ENCODE results near the gene PAF1. TPM values are rescaled to one million over a fixed set of nuclear protein-coding genes. Genes with fewer than 3 reads are reported as not detected.
A peak's percentile ranks its signal among the peaks of the same experiment; 100 is the strongest.

PAF1 gene
- total RNA-seq, 2 donors from 2014 or later = 34.8 to 54.3 TPM

DNA sequence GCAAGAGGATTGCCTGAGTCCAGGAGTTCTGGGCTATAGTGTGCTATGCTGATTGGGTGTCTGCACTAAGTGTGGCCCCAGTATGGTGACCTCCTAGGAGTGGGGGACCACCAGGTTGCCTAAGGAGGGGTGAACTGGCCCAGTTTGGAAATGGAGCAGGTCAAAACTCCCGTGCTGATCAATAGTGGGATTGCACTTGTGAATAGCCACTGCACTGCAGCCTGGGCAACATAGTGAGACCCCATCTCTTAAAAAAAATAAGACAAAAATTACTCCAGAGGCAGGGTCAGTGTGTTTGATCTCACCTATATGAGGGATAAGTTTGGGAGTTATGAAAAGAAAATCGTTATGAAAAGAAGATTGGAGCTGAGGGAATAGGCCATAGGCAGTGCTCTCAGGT lies 21.7 kb downstream of the PAF1 start:
- peaks cover 0 to 23% of the 10 kb centered on the region in 2 donors for H3K4me1 ChIP-seq
- peaks cover 38% of the 10 kb centered on the region for H3K36me3 ChIP-seq
- H3K27ac ChIP-seq = no peak overlapping the region
- H3K27me3 ChIP-seq = no peaks in the 10 kb centered on the region
- TF ChIP-seq, protein P1, sequence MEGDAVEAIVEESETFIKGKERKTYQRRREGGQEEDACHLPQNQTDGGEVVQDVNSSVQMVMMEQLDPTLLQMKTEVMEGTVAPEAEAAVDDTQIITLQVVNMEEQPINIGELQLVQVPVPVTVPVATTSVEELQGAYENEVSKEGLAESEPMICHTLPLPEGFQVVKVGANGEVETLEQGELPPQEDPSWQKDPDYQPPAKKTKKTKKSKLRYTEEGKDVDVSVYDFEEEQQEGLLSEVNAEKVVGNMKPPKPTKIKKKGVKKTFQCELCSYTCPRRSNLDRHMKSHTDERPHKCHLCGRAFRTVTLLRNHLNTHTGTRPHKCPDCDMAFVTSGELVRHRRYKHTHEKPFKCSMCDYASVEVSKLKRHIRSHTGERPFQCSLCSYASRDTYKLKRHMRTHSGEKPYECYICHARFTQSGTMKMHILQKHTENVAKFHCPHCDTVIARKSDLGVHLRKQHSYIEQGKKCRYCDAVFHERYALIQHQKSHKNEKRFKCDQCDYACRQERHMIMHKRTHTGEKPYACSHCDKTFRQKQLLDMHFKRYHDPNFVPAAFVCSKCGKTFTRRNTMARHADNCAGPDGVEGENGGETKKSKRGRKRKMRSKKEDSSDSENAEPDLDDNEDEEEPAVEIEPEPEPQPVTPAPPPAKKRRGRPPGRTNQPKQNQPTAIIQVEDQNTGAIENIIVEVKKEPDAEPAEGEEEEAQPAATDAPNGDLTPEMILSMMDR (IDR thresholded peaks at IDR 0.05) = no peak
- no peaks in the 10 kb centered on the region for H3K9me3 ChIP-seq
- no peak for DNase-seq (ENCODE audit: low spot score)
- no peak overlapping the region for H3K4me3 ChIP-seq

DNA sequence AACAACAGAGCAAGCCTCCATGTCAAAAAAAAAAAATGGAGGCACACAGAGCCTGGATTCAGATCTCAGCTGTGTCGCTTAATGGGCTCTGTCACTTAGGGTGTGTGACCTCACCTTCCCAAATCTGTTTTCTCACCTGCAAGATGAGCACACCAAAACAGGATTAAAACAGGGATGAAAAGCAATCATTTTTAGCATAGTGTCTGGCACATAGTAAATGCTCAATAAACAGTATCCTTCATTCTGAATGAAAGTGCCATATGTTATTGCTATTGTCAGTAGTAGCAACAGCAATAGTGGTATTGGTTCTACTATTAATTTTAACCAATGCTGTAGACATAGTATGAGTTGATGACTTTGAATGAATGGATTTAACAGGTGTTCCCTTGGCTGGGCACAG lies 25.4 kb downstream of the PAF1 start:
- DNase-seq (ENCODE audit: low spot score) = no peak

DNA sequence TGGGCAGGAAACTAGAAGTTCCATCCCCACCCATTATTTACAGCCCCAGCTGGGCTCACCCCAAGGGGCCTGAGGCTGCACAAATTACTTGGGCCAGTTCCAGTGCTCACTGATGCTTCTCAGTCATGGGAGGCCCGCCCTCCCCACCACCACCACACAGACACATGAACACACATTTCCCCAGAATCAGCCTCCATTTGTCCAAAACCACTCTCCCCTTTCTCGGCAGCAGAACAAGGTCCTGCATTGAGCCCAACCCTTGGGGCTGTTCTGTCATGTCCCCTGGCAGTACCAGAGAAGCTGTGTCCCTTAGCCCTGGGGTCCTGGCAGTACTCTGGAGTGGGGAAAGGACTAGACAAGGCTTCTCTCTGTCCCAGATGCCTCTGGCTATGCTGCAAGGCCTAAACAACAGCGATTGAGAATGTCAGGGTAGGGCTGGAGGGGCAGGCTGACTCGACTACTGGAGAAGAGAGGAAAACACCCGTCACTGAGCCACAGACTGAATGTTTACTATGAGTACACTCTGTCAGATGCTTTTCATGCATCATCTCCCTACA lies 26.9 kb downstream of the PAF1 start:
- Histone ChIP-seq H3K9me3 (no peaks in the 10 kb centered on the region), H3K4me1 (peaks cover 0 to 22% of the 10 kb centered on the region in 2 donors), H3K27me3 (no peaks in the 10 kb centered on the region), H3K27ac (peak overlapping the region; percentile 20 to 53), H3K36me3 (peaks cover 43% of the 10 kb centered on the region), H3K4me3 (no peak overlapping the region)
- TF ChIP-seq, protein P1 (IDR thresholded peaks at IDR 0.05) = no peak
- no peak for DNase-seq (ENCODE audit: low spot score)

More for the DNA sequence above, 25.4 kb downstream of the PAF1 start:
- H3K4me1 ChIP-seq = peaks cover 0 to 22% of the 10 kb centered on the region in 2 donors
- H3K27me3 ChIP-seq = no peaks in the 10 kb centered on the region
- no peak overlapping the region for H3K27ac ChIP-seq
- H3K9me3 ChIP-seq = no peaks in the 10 kb centered on the region
- TF ChIP-seq, protein P1 (IDR thresholded peaks at IDR 0.05) = no peak
- H3K36me3 ChIP-seq = peaks cover 43% of the 10 kb centered on the region
- no peak overlapping the region for H3K4me3 ChIP-seq

DNA sequence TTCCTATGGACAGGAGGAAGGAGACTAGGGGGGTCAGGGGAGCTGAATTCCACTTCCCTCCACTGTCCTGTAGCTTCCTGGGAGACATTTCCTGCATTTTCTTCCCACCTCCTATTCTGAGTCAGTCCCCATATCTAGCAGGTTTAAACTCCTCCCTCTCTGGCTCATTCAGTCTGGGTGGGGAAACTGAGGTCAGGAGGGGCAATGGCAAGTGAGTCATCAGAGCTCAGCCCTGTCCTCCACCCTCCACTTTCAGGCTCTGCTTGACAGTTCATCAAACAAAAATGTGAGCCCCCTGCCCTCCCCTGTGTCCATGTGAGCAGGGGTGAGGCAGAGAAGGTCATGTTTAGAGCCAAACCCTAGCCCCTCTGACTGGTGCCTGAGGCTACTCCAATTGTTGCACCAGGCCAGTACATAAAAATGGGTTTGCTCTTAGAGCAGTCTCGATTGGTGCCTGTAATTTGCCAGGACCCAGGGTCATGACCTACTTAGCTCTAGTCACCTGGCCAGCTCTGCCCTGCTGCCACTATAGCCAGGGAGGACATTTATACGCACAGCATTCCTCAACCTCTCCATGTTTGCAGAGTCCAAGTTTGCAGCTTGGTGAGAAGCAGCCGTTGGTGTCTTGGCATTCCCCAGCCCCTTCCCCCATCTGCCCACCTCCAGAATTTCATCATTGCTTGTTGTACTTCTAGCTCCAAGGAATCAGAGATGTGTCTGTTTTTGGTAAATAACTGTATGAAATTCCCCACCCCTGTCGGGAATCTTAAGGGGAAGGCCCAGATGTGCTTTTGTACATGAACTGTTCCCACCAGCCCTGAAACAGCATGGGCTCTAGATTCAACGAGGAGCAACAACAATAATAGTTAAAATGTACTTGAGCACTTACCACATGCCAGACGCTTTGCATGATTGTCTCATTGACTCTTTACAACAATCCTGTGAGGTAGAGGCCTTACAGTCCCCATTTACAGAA lies 27.9 kb downstream of the PAF1 start:
- Histone ChIP-seq H3K4me3 (no peak overlapping the region), H3K4me1 (peaks cover 0 to 22% of the 10 kb centered on the region in 2 donors), H3K27me3 (no peaks in the 10 kb centered on the region), H3K36me3 (peaks cover 48% of the 10 kb centered on the region), H3K27ac (peak overlapping the region; percentile 43 to 53), H3K9me3 (no peaks in the 10 kb centered on the region)
- DNase-seq (ENCODE audit: low spot score) = no peak
- TF ChIP-seq, protein P1 (IDR thresholded peaks at IDR 0.05) = no peak

DNA sequence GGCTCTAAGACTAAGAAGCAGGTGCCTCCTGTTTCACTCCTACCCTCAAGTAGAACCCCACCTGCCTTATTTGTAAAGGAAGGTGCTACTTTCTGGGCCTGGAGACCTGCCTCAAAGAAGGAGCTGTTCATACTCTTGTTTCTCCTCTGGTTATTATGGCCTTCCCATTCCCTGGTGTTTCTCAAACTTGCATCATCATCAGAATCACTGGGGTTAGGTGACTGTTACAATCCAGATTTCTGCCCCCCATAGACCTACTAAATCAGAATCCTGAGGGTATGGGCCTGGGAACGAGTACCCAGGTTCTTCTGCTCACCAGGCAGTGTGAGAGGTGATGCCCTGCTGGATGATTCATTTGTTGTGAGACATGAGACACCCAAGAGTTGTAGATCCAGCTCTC lies 30.3 kb downstream of the PAF1 start:
- TF ChIP-seq, protein P1 (IDR thresholded peaks at IDR 0.05) = no peak
- DNase-seq (ENCODE audit: low spot score) = no peak
- Histone ChIP-seq H3K27ac (no peak overlapping the region), H3K4me3 (no peak overlapping the region), H3K4me1 (peaks cover 0 to 22% of the 10 kb centered on the region in 2 donors), H3K27me3 (no peaks in the 10 kb centered on the region), H3K36me3 (peaks cover 65% of the 10 kb centered on the region), H3K9me3 (no peaks in the 10 kb centered on the region)

All from right atrium auricular region (tissue), 2 donors.